Panc1 (cell line): ENCODE measurements around the gene LSS.

Experiments used
- CTCF ChIP-seq: fragments of 450-650 bp; IDR thresholded peaks from 2 replicates; pipeline ENCODE4 v1.5.1; 2017; ENCODE audit warnings: mild to moderate bottlenecking
- POLR2AphosphoS5 ChIP-seq: IDR thresholded peaks from 2 replicates; pipeline ENCODE4 v1.6.1; 2012; ENCODE audit warnings: mild to moderate bottlenecking, low read depth, low read length, moderate library complexity
- REST ChIP-seq, 2 experiments: IDR thresholded peaks; 2 replicates each; pipeline ENCODE4 v1.6.1; 2011 to 2012; ENCODE audit warnings: low read depth in 2 of 2, control low read depth in 1 of 2, low read length in 1 of 2, mild to moderate bottlenecking in 1 of 2, moderate library complexity in 1 of 2; ENCODE audit not compliant: insufficient read depth in 1 of 2
- SIN3A ChIP-seq: IDR thresholded peaks from 2 replicates; pipeline ENCODE4 v1.6.1; 2012; ENCODE audit warnings: low read depth, mild to moderate bottlenecking, low read length, moderate library complexity, borderline replicate concordance; ENCODE audit not compliant: insufficient read depth

- TF ChIP-seq CTCF = no peak
- TF ChIP-seq POLR2AphosphoS5 = no peak; the same call in 1 of the 2 replicates
- TF ChIP-seq REST (IDR thresholded peaks at IDR 0.05; ENCODE audit: insufficient read depth in 1 of 2, low read depth in 2 of 2, low read length in 1 of 2) = no peak
- TF ChIP-seq SIN3A = no peak
Measured at GRCh38 chr21:46269466-46269865, 40.9 kb upstream of the LSS start.
